ENCODE measurements around the gene MISFA.

DNA sequence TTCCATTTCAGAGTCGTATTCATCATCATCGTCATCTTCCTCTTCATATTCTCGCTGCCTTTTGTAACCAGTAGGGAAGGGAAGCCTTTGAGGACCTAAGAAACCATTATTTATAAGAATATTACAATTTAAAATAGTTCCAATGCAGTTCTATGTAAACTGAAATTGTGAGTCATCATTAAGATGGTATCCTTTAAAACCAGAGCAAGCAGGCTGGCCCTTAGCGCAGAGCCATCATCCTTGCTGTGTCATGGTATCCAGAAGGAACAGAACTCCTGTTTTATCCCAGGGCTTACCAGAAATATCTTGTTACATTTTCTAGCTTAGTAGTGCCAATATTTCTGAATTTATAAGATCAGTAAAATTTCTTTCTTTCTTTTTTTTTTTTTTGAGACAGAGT is 12.8 kb downstream of the MISFA start:
- TF ChIP-seq, protein P1, sequence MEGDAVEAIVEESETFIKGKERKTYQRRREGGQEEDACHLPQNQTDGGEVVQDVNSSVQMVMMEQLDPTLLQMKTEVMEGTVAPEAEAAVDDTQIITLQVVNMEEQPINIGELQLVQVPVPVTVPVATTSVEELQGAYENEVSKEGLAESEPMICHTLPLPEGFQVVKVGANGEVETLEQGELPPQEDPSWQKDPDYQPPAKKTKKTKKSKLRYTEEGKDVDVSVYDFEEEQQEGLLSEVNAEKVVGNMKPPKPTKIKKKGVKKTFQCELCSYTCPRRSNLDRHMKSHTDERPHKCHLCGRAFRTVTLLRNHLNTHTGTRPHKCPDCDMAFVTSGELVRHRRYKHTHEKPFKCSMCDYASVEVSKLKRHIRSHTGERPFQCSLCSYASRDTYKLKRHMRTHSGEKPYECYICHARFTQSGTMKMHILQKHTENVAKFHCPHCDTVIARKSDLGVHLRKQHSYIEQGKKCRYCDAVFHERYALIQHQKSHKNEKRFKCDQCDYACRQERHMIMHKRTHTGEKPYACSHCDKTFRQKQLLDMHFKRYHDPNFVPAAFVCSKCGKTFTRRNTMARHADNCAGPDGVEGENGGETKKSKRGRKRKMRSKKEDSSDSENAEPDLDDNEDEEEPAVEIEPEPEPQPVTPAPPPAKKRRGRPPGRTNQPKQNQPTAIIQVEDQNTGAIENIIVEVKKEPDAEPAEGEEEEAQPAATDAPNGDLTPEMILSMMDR (IDR thresholded peaks at IDR 0.05): no peak
- no peak for TF ChIP-seq POLR2A (IDR thresholded peaks at IDR 0.05)
